ENCODE results near the gene FAM222B. TPM values are rescaled to one million over a fixed set of nuclear protein-coding genes. Genes with fewer than 3 reads are reported as not detected.

FAM222B gene
- total and polyA plus RNA-seq, 7 experiments from 2014 or later = 11.8 to 24.4 (median 22.3) TPM

DNA sequence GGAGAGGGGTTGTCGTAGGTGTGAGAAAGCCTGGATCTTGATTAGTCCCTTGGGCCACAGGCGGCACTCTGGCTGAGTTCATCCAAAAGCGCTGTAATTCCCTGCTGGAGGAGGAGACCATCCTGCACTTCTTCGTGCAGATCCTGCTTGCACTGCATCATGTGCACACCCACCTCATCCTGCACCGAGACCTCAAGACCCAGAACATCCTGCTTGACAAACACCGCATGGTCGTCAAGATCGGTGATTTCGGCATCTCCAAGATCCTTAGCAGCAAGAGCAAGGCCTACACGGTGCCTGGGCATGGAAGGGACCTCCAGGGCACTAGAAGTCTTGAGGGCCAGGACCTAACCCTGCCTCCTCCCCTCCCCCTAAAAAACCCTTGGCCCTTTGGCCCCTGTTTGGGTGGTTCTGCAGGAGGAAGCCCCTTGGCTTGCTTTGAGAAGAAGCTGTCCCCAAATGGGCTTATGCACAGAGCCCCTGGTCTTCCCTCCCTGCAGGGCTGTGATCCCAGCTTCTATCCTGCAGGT is 107.8 kb downstream of the FAM222B start:
- Histone ChIP-seq H3K4me1 (ENCODE audit: control insufficient read depth in 2 of 2, insufficient read depth in 2 of 2, low read length in 2 of 2) (peaks cover 0 to 5% of the 10 kb centered on the region in 2 donors), H3K36me3 (ENCODE audit: control insufficient read depth in 2 of 3, insufficient read depth in 3 of 3, low read length in 3 of 3) (peaks cover 0 to 8% (median 0%) of the 10 kb centered on the region in 3 experiments), H3K27ac (ENCODE audit: low read depth, low read length) (no peak overlapping the region), H3K27me3 (ENCODE audit: control insufficient read depth in 2 of 2, insufficient read depth in 2 of 2, low read length in 2 of 2) (no peaks in the 10 kb centered on the region), H3K9me3 (ENCODE audit: control insufficient read depth in 2 of 3, low read length in 3 of 3) (no peaks in the 10 kb centered on the region), H3K4me3 (ENCODE audit: low read length) (no peak overlapping the region)
- DNase-seq (no peak), ATAC-seq (no peak)
- H3K4me3 Mint-ChIP-seq = no peak overlapping the region
- peaks cover 0 to 3% (median 0%) of the 10 kb centered on the region in 11 donors for H3K9me3 Mint-ChIP-seq
- H3K36me3 Mint-ChIP-seq = peaks cover 0 to 11% (median 0%) of the 10 kb centered on the region in 5 donors
- CTCF ChIA-PET = interaction anchor here (0.7 to 1.2 kb wide), 3 partner anchors 8 to 15 kb away, joined by 3 to 5 read pairs (median 3); no protein-coding TSS in a partner anchor
- intact Hi-C loops (cut with micrococcal nuclease) = no loop called here
- H3K4me1 Mint-ChIP-seq = peaks cover 5 to 19% (median 16%) of the 10 kb centered on the region in 7 donors
- POLR2A ChIA-PET = interaction anchor here (1.2 to 1.4 kb wide), 2 partner anchors 14 to 15 kb away, joined by 3 read pairs; partner anchors contain the start of gene RPL23A
- no peak overlapping the region for H3K27ac Mint-ChIP-seq
- H3K27me3 Mint-ChIP-seq = no peaks in the 10 kb centered on the region

DNA sequence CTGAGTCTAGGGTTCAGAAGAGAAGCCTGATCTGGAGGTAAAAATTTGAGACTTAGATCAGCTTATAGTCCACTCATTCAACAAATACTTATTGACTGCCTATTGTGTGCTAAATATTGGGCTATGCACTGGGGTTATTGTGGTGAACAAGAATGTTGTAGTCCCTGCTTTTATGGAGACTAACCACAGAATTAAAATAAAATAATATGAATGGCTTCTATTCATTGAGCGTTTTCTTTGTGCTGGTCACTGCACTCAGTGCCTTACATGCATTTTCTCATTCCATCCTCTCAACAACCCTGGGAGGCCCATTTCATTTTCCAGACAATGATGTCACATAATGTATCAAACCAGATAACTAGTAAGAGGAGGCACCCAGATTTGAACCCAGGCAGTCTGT is 109.2 kb downstream of the FAM222B start:
- Mint-ChIP-seq H3K27me3 (no peaks in the 10 kb centered on the region), H3K4me3 (no peak overlapping the region), H3K36me3 (peaks cover 0 to 8% (median 0%) of the 10 kb centered on the region in 5 donors), H3K4me1 (peaks cover 3 to 19% (median 13%) of the 10 kb centered on the region in 7 donors), H3K27ac (no peak overlapping the region), H3K9me3 (peaks cover 0 to 2% (median 0%) of the 10 kb centered on the region in 11 donors)
- CTCF ChIA-PET = no interaction called here
- Histone ChIP-seq H3K27me3 (ENCODE audit: control insufficient read depth in 2 of 2, insufficient read depth in 2 of 2, low read length in 2 of 2) (no peaks in the 10 kb centered on the region), H3K27ac (ENCODE audit: low read depth, low read length) (no peak overlapping the region), H3K4me1 (ENCODE audit: control insufficient read depth in 2 of 2, insufficient read depth in 2 of 2, low read length in 2 of 2) (peaks cover 5 to 6% of the 10 kb centered on the region in 2 donors), H3K4me3 (ENCODE audit: low read length) (no peak overlapping the region), H3K36me3 (ENCODE audit: control insufficient read depth in 2 of 3, insufficient read depth in 3 of 3, low read length in 3 of 3) (peaks cover 0 to 11% (median 0%) of the 10 kb centered on the region in 3 experiments), H3K9me3 (ENCODE audit: control insufficient read depth in 2 of 3, low read length in 3 of 3) (no peaks in the 10 kb centered on the region)
- DNase-seq (no peak), ATAC-seq (no peak)
- POLR2A ChIA-PET = interaction anchor here (1.2 kb wide), 1 partner anchor 10 kb away, joined by 3 read pairs; no protein-coding TSS in a partner anchor
- intact Hi-C loops (cut with micrococcal nuclease) = no loop called here

GRCh38 chr17:28729950-28730330 is 112.7 kb downstream of the FAM222B start:
- Histone ChIP-seq H3K27me3 (ENCODE audit: control insufficient read depth in 2 of 2, insufficient read depth in 2 of 2, low read length in 2 of 2) (no peaks in the 10 kb centered on the region), H3K4me1 (ENCODE audit: control insufficient read depth in 2 of 2, insufficient read depth in 2 of 2, low read length in 2 of 2) (peaks cover 14 to 22% of the 10 kb centered on the region in 2 donors), H3K36me3 (ENCODE audit: control insufficient read depth in 2 of 3, insufficient read depth in 3 of 3, low read length in 3 of 3) (peaks cover 0 to 9% (median 0%) of the 10 kb centered on the region in 3 experiments), H3K4me3 (ENCODE audit: low read length) (no peak overlapping the region), H3K9me3 (ENCODE audit: control insufficient read depth in 2 of 3, low read length in 3 of 3) (no peaks in the 10 kb centered on the region), H3K27ac (ENCODE audit: low read depth, low read length) (no peak overlapping the region)
- ChIA-PET CTCF (interaction anchor here (10.6 kb wide), 1 partner anchor 18 kb away, joined by 331 read pairs; the partner anchor contains the start of gene TRAF4), POLR2A (interaction anchor here (1.1 to 9.2 kb wide), 5 partner anchors 17 to 358 kb away, joined by 3 to 269 read pairs (median 3); partner anchors contain the start of genes PHF12 and TRAF4)
- Mint-ChIP-seq H3K27ac (peak overlapping the region in 5 of 9 donors; percentile 7 to 36 (median 25)), H3K9me3 (no peaks in the 10 kb centered on the region), H3K36me3 (peaks cover 0 to 4% (median 0%) of the 10 kb centered on the region in 5 donors), H3K27me3 (no peaks in the 10 kb centered on the region), H3K4me1 (peaks cover 12 to 40% (median 31%) of the 10 kb centered on the region in 7 donors), H3K4me3 (no peak overlapping the region)
- intact Hi-C loops (cut with micrococcal nuclease) = loop anchor here (2.0 to 10.0 kb wide), 5 partner anchors 83 to 562 kb away; partner anchors contain the start of genes BLTP2 (in 2 of the 2), IFT20 (in 1 of the 2), NUFIP2 (in 1 of the 2) and TNFAIP1 (in 1 of the 2)
- ATAC-seq = no peak
- DNase-seq = no peak

DNA sequence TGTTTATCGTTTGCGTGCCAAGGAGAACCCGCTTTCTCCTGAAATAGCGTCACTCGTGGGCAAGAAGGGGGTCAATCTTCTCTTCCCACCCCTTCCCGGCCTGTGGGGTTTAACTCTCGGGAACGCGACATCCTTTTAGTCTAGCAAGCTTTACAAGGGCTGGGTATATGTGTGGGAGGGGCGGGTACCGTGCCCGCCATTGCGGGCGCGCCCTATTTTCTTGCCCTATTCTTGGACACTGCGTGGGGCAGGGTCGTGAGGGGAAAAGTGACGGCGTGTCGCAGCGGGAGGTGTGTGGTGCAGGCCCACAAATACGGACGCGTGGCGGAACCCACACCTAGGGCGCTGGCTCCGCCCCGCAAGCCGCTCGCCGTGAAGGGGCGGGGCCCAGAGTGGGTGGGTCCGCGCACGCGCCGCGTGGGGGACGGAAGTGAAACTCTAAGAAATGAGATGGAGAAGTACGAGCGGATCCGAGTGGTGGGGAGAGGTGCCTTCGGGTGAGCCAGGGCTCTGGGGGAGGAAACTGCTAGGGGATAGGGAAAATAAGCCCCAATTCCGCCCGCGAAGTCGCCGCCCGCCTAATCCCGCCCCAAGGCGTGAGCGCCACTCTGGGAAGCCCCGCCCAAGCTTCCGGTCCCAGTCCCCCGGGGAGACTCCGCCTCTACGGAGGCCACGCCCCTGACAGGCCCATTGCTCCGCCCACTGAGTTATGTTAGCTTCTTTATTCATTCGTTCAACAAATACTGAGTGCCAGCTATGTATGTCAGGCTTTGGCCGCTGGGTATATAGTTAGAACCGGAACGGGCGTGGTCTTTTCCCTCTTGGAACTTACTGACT is 114.0 kb downstream of the FAM222B start, which contains the start of gene NEK8:
NEK8 (plus strand) TSS at position 425 of the 837 bp plus-strand sequence; CDS start at position 451, 26 bp downstream.
- H3K4me1 ChIP-seq (ENCODE audit: control insufficient read depth in 2 of 2, insufficient read depth in 2 of 2, low read length in 2 of 2) = peaks cover 14 to 22% of the 10 kb centered on the region in 2 donors
- ATAC-seq = peak; percentile 83
- POLR2A ChIA-PET = interaction anchor here (0.6 to 9.2 kb wide), 16 partner anchors 9 to 356 kb away, joined by 3 to 269 read pairs (median 10); partner anchors contain the start of genes BLTP2, DHRS13, FLOT2 and PHF12
- Mint-ChIP-seq H3K4me3 (peak within 1 kb of the TSS; percentile 82 to 98 (median 96)), H3K27ac (peak within 1 kb of the TSS; percentile 93 to 100 (median 98)), H3K9me3 (no peaks in the 10 kb centered on the region), H3K4me1 (peaks cover 12 to 52% (median 41%) of the 10 kb centered on the region in 7 donors), H3K27me3 (no peaks in the 10 kb centered on the region), H3K36me3 (peaks cover 2 to 15% (median 8%) of the 10 kb centered on the region in 5 donors)
- intact Hi-C loops (cut with micrococcal nuclease) = loop anchor here (1.0 to 10.0 kb wide), 12 partner anchors 9 to 564 kb away; partner anchors contain the start of genes BLTP2 (in 2 of the 2), RPL23A (in 2 of the 2), DHRS13 (in 1 of the 2) and FAM222B (in 1 of the 2)
- H3K4me3 ChIP-seq (ENCODE audit: low read length) = peak within 1 kb of the TSS; percentile 83
- CTCF ChIA-PET = interaction anchor here (0.6 to 10.6 kb wide), 12 partner anchors 9 to 530 kb away, joined by 3 to 331 read pairs (median 4); partner anchors contain the start of genes FLOT2, RPL23A and TRAF4
- H3K27ac ChIP-seq (ENCODE audit: low read depth, low read length) = peak within 1 kb of the TSS; percentile 100
- peak; percentile 95 to 99 (median 98) for DNase-seq
- H3K36me3 ChIP-seq (ENCODE audit: control insufficient read depth in 2 of 3, insufficient read depth in 3 of 3, low read length in 3 of 3) = peaks cover 0 to 16% (median 8%) of the 10 kb centered on the region in 3 experiments
- H3K9me3 ChIP-seq (ENCODE audit: control insufficient read depth in 2 of 3, low read length in 3 of 3) = no peaks in the 10 kb centered on the region
- no peaks in the 10 kb centered on the region for H3K27me3 ChIP-seq (ENCODE audit: control insufficient read depth in 2 of 2, insufficient read depth in 2 of 2, low read length in 2 of 2)

DNA sequence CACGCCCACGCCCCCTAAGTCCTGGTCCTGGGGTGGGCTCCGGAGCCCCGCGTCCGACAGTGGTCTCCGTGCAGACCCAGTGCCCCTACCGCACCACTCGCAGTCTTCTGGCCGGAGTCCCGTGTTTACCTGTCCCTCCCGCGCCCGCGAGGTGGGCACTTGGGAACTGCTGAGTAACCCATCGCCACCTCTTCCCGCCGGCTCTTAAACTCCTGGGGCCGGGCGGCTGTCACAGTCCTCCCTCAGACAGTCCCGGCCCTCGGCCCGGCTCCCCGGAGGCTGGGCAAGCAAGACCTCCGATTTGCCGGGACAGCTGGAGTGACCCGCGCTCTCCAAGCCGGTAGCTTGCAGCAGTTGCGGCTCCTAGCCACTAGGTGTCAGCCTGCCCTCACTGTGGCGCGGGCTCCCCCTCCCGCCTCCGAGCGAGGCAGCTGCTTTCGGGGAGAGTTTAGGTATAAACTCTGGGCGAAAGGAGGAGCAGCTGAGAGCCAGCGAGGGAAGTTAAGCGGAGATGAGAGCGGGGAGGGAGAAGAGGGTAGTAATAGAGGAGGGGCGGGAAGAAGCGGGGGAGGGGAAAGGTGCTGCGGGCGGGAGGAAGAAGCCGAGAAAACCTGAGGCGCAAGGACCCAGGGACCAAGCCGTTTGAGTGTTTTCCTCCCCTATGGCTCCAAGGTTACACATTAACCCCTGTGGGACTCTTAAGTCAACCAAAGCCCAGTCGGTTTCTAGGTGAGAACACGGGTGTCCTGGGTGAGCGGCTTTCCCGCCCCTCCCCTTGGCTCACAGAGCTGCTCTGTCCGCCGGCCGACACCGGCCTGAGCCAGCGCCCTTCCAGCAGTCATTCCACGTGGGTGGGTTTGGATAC is 115.7 kb downstream of the FAM222B start:
- H3K4me1 Mint-ChIP-seq = peaks cover 12 to 62% (median 49%) of the 10 kb centered on the region in 7 donors
- DNase-seq (peak; percentile 79 to 93 (median 87)), ATAC-seq (peak; percentile 65)
- ChIA-PET CTCF (interaction anchor here (0.6 to 10.6 kb wide), 42 partner anchors 7 to 1127 kb away, joined by 3 to 331 read pairs (median 4); partner anchors contain the start of genes FLOT2, PROCA1, RPL23A and SDF2), POLR2A (interaction anchor here (0.7 to 9.2 kb wide), 20 partner anchors 7 to 225 kb away, joined by 3 to 269 read pairs (median 8); partner anchors contain the start of genes BLTP2, DHRS13, FLOT2 and PHF12)
- Histone ChIP-seq H3K36me3 (ENCODE audit: control insufficient read depth in 2 of 3, insufficient read depth in 3 of 3, low read length in 3 of 3) (peaks cover 13 to 33% (median 22%) of the 10 kb centered on the region in 3 experiments), H3K27me3 (ENCODE audit: control insufficient read depth in 2 of 2, insufficient read depth in 2 of 2, low read length in 2 of 2) (no peaks in the 10 kb centered on the region), H3K27ac (ENCODE audit: low read depth, low read length) (peak overlapping the region; percentile 100), H3K4me3 (ENCODE audit: low read length) (peak overlapping the region; percentile 83), H3K9me3 (ENCODE audit: control insufficient read depth in 2 of 3, low read length in 3 of 3) (no peaks in the 10 kb centered on the region), H3K4me1 (ENCODE audit: control insufficient read depth in 2 of 2, insufficient read depth in 2 of 2, low read length in 2 of 2) (peaks cover 23 to 33% of the 10 kb centered on the region in 2 donors)
- intact Hi-C loops (cut with micrococcal nuclease) = loop anchor here (1.0 to 10.0 kb wide), 14 partner anchors 16 to 565 kb away; partner anchors contain the start of genes BLTP2 (in 1 of the 2), DHRS13 (in 1 of the 2), FAM222B (in 1 of the 2) and FLOT2 (in 1 of the 2)
- H3K27me3 Mint-ChIP-seq = no peaks in the 10 kb centered on the region
- peaks cover 4 to 23% (median 11%) of the 10 kb centered on the region in 5 donors for H3K36me3 Mint-ChIP-seq
- H3K27ac Mint-ChIP-seq = peak overlapping the region; percentile 93 to 100 (median 98)
- no peaks in the 10 kb centered on the region for H3K9me3 Mint-ChIP-seq
- H3K4me3 Mint-ChIP-seq = peak overlapping the region; percentile 82 to 98 (median 96)

Data from naive thymus-derived CD4-positive, alpha-beta T cell (primary cell).